CD4-positive, alpha-beta memory T cell (primary cell): Measurements from ENCODE around the gene ZNF341. TPM values are rescaled to one million over a fixed set of nuclear protein-coding genes. Genes with fewer than 3 reads are reported as not detected.
"Not testable (repeated sequence)": the region's sequence is repeated elsewhere in the genome, so short reads cannot be mapped to it uniquely, and the experiment has no call there.

Experiments used
- CTCF ChIA-PET: fragments of 350-600 bp; sonication (Branson Sonifier 250); formaldehyde crosslinking; loops from one replicate; lab custom pipeline; 2021; ENCODE audit warnings: inconsistent platforms; ENCODE audit not compliant: partially characterized antibody; lab: Charles Lee
- POLR2A ChIA-PET: fragments of 350-600 bp; sonication (Branson Sonifier 250); formaldehyde crosslinking; loops from one replicate; lab custom pipeline; 2021; ENCODE audit not compliant: partially characterized antibody; lab: Charles Lee
- DNase-seq, 5 donors: peaks; one replicate each; pipeline versions ENCODE4 v3.0.0 to v3.0.0-alpha.2; 2020 to 2022; ENCODE audit warnings: mixed read lengths in 1 of 5
- H3K27ac ChIP-seq: one replicate; pipeline ENCODE4 v1.7.0; 2013; ENCODE audit warnings: low read depth, low read length
- H3K27me3 ChIP-seq: 2 replicates; pipeline ENCODE4 v1.7.0; 2013; ENCODE audit warnings: mild to moderate bottlenecking, low read length, moderate library complexity; ENCODE audit not compliant: insufficient read depth
- H3K36me3 ChIP-seq: 2 replicates; pipeline ENCODE4 v1.7.0; 2013; ENCODE audit warnings: mild to moderate bottlenecking, low read length, moderate library complexity; ENCODE audit not compliant: insufficient read depth
- H3K4me1 ChIP-seq: 2 replicates; pipeline ENCODE4 v1.7.0; 2013; ENCODE audit warnings: mild to moderate bottlenecking, low read length, moderate library complexity; ENCODE audit not compliant: insufficient read depth
- H3K4me3 ChIP-seq, 2 donors: one replicate each; pipeline ENCODE4 v1.7.0; 2013; ENCODE audit warnings: low read length in 2 of 2, mild to moderate bottlenecking in 1 of 2
- H3K9me3 ChIP-seq, 2 donors: one replicate each; pipeline ENCODE4 v1.7.0; 2013; ENCODE audit warnings: low read length in 2 of 2, control low read depth in 1 of 2; ENCODE audit not compliant: control insufficient read depth in 1 of 2
- H3K27ac Mint-ChIP-seq, 7 donors: one replicate each; pipeline ENCODE4 v1.8.0; 2020 to 2021; ENCODE audit warnings: mixed read lengths in 7 of 7, mild to moderate bottlenecking in 6 of 7, inconsistent platforms in 3 of 7, moderate library complexity in 3 of 7
- H3K27me3 Mint-ChIP-seq, 2 donors: one replicate each; pipeline ENCODE4 v1.8.0; 2020 to 2021; ENCODE audit warnings: mixed read lengths in 2 of 2
- H3K36me3 Mint-ChIP-seq, 2 donors: one replicate each; pipeline ENCODE4 v1.8.0; 2020 to 2021; ENCODE audit warnings: mixed read lengths in 2 of 2, inconsistent platforms in 1 of 2, mild to moderate bottlenecking in 1 of 2
- H3K4me1 Mint-ChIP-seq, 4 donors: one replicate each; pipeline ENCODE4 v1.8.0; 2020 to 2021; ENCODE audit warnings: mixed read lengths in 4 of 4, mild to moderate bottlenecking in 1 of 4
- H3K4me3 Mint-ChIP-seq, 8 donors: one replicate each; pipeline ENCODE4 v1.8.0; 2020 to 2021; ENCODE audit warnings: mixed read lengths in 8 of 8, mild to moderate bottlenecking in 7 of 8, moderate library complexity in 6 of 8, inconsistent platforms in 3 of 8
- H3K9me3 Mint-ChIP-seq, 8 donors: one replicate each; pipeline ENCODE4 v1.8.0; 2020 to 2021; ENCODE audit warnings: mixed read lengths in 8 of 8, mild to moderate bottlenecking in 5 of 8, inconsistent platforms in 3 of 8, moderate library complexity in 1 of 8
- intact Hi-C: fragments of 100-400 bp; cut with micrococcal nuclease; formaldehyde crosslinking; loops from one replicate; pipeline ENCODE4 v1.15.1; 2023
- polyA plus RNA-seq, 2 donors: library from polyadenylated mRNA; unstranded; fragments of 300-500 nt; fragmentation: Illumina TruSeq; gene quantifications; one replicate each; pipeline ENCODE4 v1.2.3, GENCODE V29; 2021
- total RNA-seq, 2 experiments: library from RNA; stranded (reverse); gene quantifications; one replicate each; pipeline ENCODE4 v1.2.3, GENCODE V29; 2021

The ZNF341 gene
- total and polyA plus RNA-seq, 4 experiments from 2014 or later, result 1.5 to 5.0 (median 3.6) TPM

GRCh38 chr20:33753763-33754162 lies 22.0 kb downstream of the ZNF341 start:
- Histone ChIP-seq H3K4me1 (no peaks in the 10 kb centered on the region), H3K27ac (no peak overlapping the region), H3K27me3 (no peaks in the 10 kb centered on the region), H3K4me3 (no peak overlapping the region), H3K9me3 (no peaks in the 10 kb centered on the region), H3K36me3 (peaks cover 18% of the 10 kb centered on the region)
- H3K4me1 Mint-ChIP-seq, result no peaks in the 10 kb centered on the region
- intact Hi-C loops, result no loop called here
- peaks cover 0 to 4% (median 0%) of the 10 kb centered on the region in 8 donors for H3K9me3 Mint-ChIP-seq
- POLR2A ChIA-PET, result interaction anchor here (1.8 kb wide), 1 partner anchor 22 kb away, joined by 6 read pairs; the partner anchor contains the start of gene ZNF341
- no peak overlapping the region for H3K27ac Mint-ChIP-seq
- H3K4me3 Mint-ChIP-seq, result no peak overlapping the region
- no peak for DNase-seq
- no peaks in the 10 kb centered on the region for H3K27me3 Mint-ChIP-seq
- peaks cover 48 to 50% of the 10 kb centered on the region in 2 donors for H3K36me3 Mint-ChIP-seq
- CTCF ChIA-PET, result interaction anchor here (1.1 kb wide), 1 partner anchor 11 kb away, joined by 3 read pairs; no protein-coding TSS in a partner anchor

GRCh38 chr20:33755936-33756490 lies 24.2 kb downstream of the ZNF341 start:
- H3K27ac Mint-ChIP-seq, intact Hi-C loops, H3K9me3 Mint-ChIP-seq, H3K4me1 Mint-ChIP-seq, H3K27me3 ChIP-seq, H3K27me3 Mint-ChIP-seq, H3K4me3 Mint-ChIP-seq, H3K4me1 ChIP-seq, H3K4me3 ChIP-seq, H3K27ac ChIP-seq, DNase-seq, H3K9me3 ChIP-seq: not testable (repeated sequence)
- H3K36me3 ChIP-seq, result peaks cover 13% of the 10 kb centered on the region
- ChIA-PET CTCF (interaction anchor here (0.6 kb wide), 1 partner anchor 177 kb away, joined by 3 read pairs; no protein-coding TSS in a partner anchor), POLR2A (interaction anchor here (0.7 kb wide), 1 partner anchor 1448 kb away, joined by 3 read pairs; no protein-coding TSS in a partner anchor)
- peaks cover 45 to 49% of the 10 kb centered on the region in 2 donors for H3K36me3 Mint-ChIP-seq

- H3K4me3 Mint-ChIP-seq, result no peak overlapping the region
- DNase-seq, result no peak
- H3K4me1 ChIP-seq, result no peaks in the 10 kb centered on the region
- no peaks in the 10 kb centered on the region for H3K9me3 ChIP-seq
- H3K27ac ChIP-seq, result no peak overlapping the region
- H3K9me3 Mint-ChIP-seq, result peaks cover 0 to 4% (median 0%) of the 10 kb centered on the region in 8 donors
- intact Hi-C loops, result no loop called here
- POLR2A ChIA-PET, result no interaction called here
- H3K27me3 Mint-ChIP-seq, result no peaks in the 10 kb centered on the region
- peaks cover 44 to 48% of the 10 kb centered on the region in 2 donors for H3K36me3 Mint-ChIP-seq
- H3K27ac Mint-ChIP-seq, result no peak overlapping the region
- peaks cover 13% of the 10 kb centered on the region for H3K36me3 ChIP-seq
- H3K4me3 ChIP-seq, result no peak overlapping the region
- H3K4me1 Mint-ChIP-seq, result no peaks in the 10 kb centered on the region
- H3K27me3 ChIP-seq, result no peaks in the 10 kb centered on the region
- CTCF ChIA-PET, result no interaction called here
Measured at GRCh38 chr20:33757046-33757445, 25.2 kb downstream of the ZNF341 start.

GRCh38 chr20:33757458-33757857 lies 25.7 kb downstream of the ZNF341 start:
- ChIA-PET POLR2A (no interaction called here), CTCF (no interaction called here)
- Mint-ChIP-seq H3K9me3 (peaks cover 0 to 4% (median 0%) of the 10 kb centered on the region in 8 donors), H3K27me3 (no peaks in the 10 kb centered on the region), H3K36me3 (peaks cover 43 to 47% of the 10 kb centered on the region in 2 donors), H3K27ac (no peak overlapping the region), H3K4me3 (no peak overlapping the region), H3K4me1 (no peaks in the 10 kb centered on the region)
- Histone ChIP-seq H3K9me3 (no peaks in the 10 kb centered on the region), H3K27ac (no peak overlapping the region), H3K36me3 (peaks cover 13% of the 10 kb centered on the region), H3K4me3 (no peak overlapping the region), H3K4me1 (no peaks in the 10 kb centered on the region), H3K27me3 (no peaks in the 10 kb centered on the region)
- intact Hi-C loops, result no loop called here
- no peak for DNase-seq

GRCh38 chr20:33761698-33762250 lies 30.0 kb downstream of the ZNF341 start:
- Mint-ChIP-seq H3K4me1 (no peaks in the 10 kb centered on the region), H3K4me3 (no peak overlapping the region), H3K36me3 (peaks cover 28 to 36% of the 10 kb centered on the region in 2 donors), H3K27me3 (no peaks in the 10 kb centered on the region), H3K9me3 (peaks cover 0 to 4% (median 0%) of the 10 kb centered on the region in 8 donors), H3K27ac (peak overlapping the region in 2 of 7 donors; percentile 11 to 23)
- Histone ChIP-seq H3K4me1 (no peaks in the 10 kb centered on the region), H3K4me3 (no peak overlapping the region), H3K27me3 (no peaks in the 10 kb centered on the region), H3K9me3 (no peaks in the 10 kb centered on the region), H3K27ac (no peak overlapping the region), H3K36me3 (peaks cover 4% of the 10 kb centered on the region)
- ChIA-PET POLR2A (no interaction called here), CTCF (no interaction called here)
- intact Hi-C loops, result no loop called here
- DNase-seq, result no peak

GRCh38 chr20:33765099-33765498 lies 33.3 kb downstream of the ZNF341 start:
- CTCF ChIA-PET, result interaction anchor here (1.5 kb wide), 1 partner anchor 27 kb away, joined by 7 read pairs; no protein-coding TSS in a partner anchor
- intact Hi-C loops, result no loop called here

GRCh38 chr20:33765592-33765991 lies 33.8 kb downstream of the ZNF341 start:
- no peak for DNase-seq
- intact Hi-C loops, result no loop called here
- Mint-ChIP-seq H3K4me3 (no peak overlapping the region), H3K27me3 (no peaks in the 10 kb centered on the region), H3K36me3 (peaks cover 16 to 20% of the 10 kb centered on the region in 2 donors), H3K27ac (peak overlapping the region in 1 of 7 donors; percentile 13), H3K9me3 (no peaks in the 10 kb centered on the region), H3K4me1 (no peaks in the 10 kb centered on the region)
- CTCF ChIA-PET, result interaction anchor here (1.5 kb wide), 1 partner anchor 27 kb away, joined by 7 read pairs; no protein-coding TSS in a partner anchor
- Histone ChIP-seq H3K27me3 (no peaks in the 10 kb centered on the region), H3K9me3 (no peaks in the 10 kb centered on the region), H3K4me3 (no peak overlapping the region), H3K27ac (no peak overlapping the region), H3K36me3 (peaks cover 4% of the 10 kb centered on the region), H3K4me1 (no peaks in the 10 kb centered on the region)
- POLR2A ChIA-PET, result no interaction called here

More at GRCh38 chr20:33765099-33765498, 33.3 kb downstream of the ZNF341 start:
- H3K9me3 ChIP-seq, result no peaks in the 10 kb centered on the region
- H3K27me3 ChIP-seq, result no peaks in the 10 kb centered on the region
- Mint-ChIP-seq H3K27ac (no peak overlapping the region), H3K4me1 (no peaks in the 10 kb centered on the region), H3K27me3 (no peaks in the 10 kb centered on the region), H3K4me3 (no peak overlapping the region), H3K9me3 (no peaks in the 10 kb centered on the region), H3K36me3 (peaks cover 16 to 17% of the 10 kb centered on the region in 2 donors)
- no peak for DNase-seq
- H3K4me3 ChIP-seq, result no peak overlapping the region
- POLR2A ChIA-PET, result no interaction called here
- no peaks in the 10 kb centered on the region for H3K4me1 ChIP-seq
- no peak overlapping the region for H3K27ac ChIP-seq
- H3K36me3 ChIP-seq, result peaks cover 4% of the 10 kb centered on the region
